Measurements from ENCODE around the gene RAMP3.

The RAMP3 gene

DNA sequence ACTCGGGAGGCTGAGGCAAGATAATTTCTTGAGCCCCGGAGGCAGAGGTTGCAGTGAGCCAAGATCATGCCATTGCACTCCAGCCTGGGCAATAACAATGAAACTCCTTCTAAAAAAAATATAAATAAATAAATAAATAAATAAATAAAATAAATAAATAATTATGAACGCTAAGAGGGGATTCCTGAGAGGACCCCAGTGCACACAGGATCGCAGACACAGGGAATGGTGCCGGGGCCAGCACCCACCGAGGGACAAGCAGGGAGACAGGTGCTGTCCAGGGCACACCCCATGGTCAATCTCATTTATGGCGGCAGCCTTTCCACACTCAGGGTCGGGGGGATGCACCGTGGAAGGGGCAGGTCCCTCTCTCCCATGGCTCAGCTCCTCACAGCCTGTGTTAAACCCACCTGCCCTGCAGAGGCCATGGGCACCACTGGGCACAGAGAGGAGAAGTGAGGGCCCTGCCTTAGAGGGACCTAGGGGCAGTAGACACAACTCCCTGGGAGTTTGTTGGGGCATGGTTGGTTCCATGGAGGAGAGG is 2.2 kb upstream of the RAMP3 start:
- Histone ChIP-seq H3K4me1 (ENCODE audit: insufficient read depth, poor library complexity, severe bottlenecking) (no peaks in the 10 kb centered on the region), H3K27me3 (ENCODE audit: insufficient read depth, poor library complexity, severe bottlenecking) (peaks cover 23% of the 10 kb centered on the region), H3K27ac (ENCODE audit: poor library complexity, severe bottlenecking) (no peak overlapping the region), H3K4me3 (ENCODE audit: severe bottlenecking) (no peak overlapping the region), H3K36me3 (ENCODE audit: low read depth) (no peaks in the 10 kb centered on the region), H3K9me3 (ENCODE audit: severe bottlenecking) (no peaks in the 10 kb centered on the region)
- DNase-seq (ENCODE audit: low spot score) (no peak), ATAC-seq (ENCODE audit: low read depth) (peak; percentile 15; the same call in 1 of the 3 replicates)
- no peak for TF ChIP-seq CTCF (IDR thresholded peaks at IDR 0.05; ENCODE audit: poor library complexity, severe bottlenecking)

GRCh38 chr7:45155941-45156340 is 1.6 kb upstream of the RAMP3 start:
- Histone ChIP-seq H3K4me3 (ENCODE audit: severe bottlenecking) (no peak overlapping the region), H3K9me3 (ENCODE audit: severe bottlenecking) (no peaks in the 10 kb centered on the region), H3K4me1 (ENCODE audit: insufficient read depth, poor library complexity, severe bottlenecking) (no peaks in the 10 kb centered on the region), H3K36me3 (ENCODE audit: low read depth) (no peaks in the 10 kb centered on the region), H3K27me3 (ENCODE audit: insufficient read depth, poor library complexity, severe bottlenecking) (peaks cover 23% of the 10 kb centered on the region), H3K27ac (ENCODE audit: poor library complexity, severe bottlenecking) (no peak overlapping the region)
- no peak for TF ChIP-seq CTCF (IDR thresholded peaks at IDR 0.05; ENCODE audit: poor library complexity, severe bottlenecking)
- no peak for ATAC-seq (ENCODE audit: low read depth)
- peak; percentile 34 for DNase-seq (ENCODE audit: low spot score)

DNA sequence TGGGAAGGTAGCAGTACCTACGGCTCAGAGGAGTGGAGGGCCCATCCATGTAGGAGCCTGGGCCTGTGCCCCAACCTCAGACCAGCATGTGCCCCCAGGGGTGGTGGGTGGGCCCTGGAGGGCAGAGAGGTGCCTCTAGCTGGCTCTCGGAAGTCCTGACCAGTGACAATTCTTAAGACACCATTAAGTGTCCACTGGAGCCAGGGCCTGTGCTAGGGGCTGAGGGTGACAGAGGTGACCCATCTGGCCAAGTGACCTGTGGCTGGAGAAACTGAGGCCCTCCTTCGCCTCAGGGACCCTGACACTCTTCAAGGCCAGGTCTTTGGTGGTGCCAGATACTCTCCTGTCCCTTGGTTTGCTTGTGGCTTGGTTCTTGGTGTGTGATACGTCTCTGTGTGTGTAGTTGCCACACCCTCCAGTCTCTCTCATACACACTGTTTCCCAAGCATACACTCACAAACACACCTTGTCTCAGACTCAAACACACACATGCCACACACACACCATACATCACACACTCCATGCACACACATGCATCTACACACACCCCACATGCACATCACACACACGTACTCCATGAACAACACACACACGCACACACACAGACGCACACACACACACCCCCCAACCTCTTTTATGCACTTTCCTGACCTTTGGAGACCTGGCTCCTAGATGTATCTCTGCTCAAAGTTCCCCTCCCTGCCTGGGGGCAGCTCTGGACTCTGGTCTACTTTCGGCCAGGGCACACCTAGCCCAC is 897 bp upstream of the RAMP3 start:
- Histone ChIP-seq H3K9me3 (ENCODE audit: severe bottlenecking) (no peaks in the 10 kb centered on the region), H3K27ac (ENCODE audit: poor library complexity, severe bottlenecking) (no peak overlapping the region), H3K27me3 (ENCODE audit: insufficient read depth, poor library complexity, severe bottlenecking) (peaks cover 23% of the 10 kb centered on the region), H3K36me3 (ENCODE audit: low read depth) (no peaks in the 10 kb centered on the region), H3K4me1 (ENCODE audit: insufficient read depth, poor library complexity, severe bottlenecking) (no peaks in the 10 kb centered on the region), H3K4me3 (ENCODE audit: severe bottlenecking) (no peak overlapping the region)
- ATAC-seq (ENCODE audit: low read depth) (no peak), DNase-seq (ENCODE audit: low spot score) (peak; percentile 36)
- TF ChIP-seq CTCF (IDR thresholded peaks at IDR 0.05; ENCODE audit: poor library complexity, severe bottlenecking) = no peak

DNA sequence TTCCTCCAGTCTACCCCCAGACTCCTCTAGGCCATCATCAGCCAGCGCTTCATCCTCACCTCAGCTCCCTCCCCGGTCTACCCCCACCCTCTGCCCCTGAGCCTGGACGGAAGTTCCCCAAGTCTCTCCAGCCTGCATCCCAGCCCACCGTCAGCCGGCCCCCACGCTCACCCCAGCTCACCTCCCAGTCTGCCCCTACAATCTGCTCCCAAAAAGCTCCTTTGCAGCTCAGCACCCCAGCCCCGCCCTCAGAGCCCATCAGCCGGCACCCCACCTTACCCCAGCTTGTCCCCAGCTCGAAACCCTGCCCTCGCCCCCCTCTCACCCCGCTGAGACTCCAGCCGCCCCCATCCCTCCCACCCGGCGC is 322 bp upstream of the RAMP3 start:
- H3K27ac ChIP-seq (ENCODE audit: poor library complexity, severe bottlenecking) = no peak overlapping the region
- no peaks in the 10 kb centered on the region for H3K9me3 ChIP-seq (ENCODE audit: severe bottlenecking)
- no peaks in the 10 kb centered on the region for H3K4me1 ChIP-seq (ENCODE audit: insufficient read depth, poor library complexity, severe bottlenecking)
- no peaks in the 10 kb centered on the region for H3K36me3 ChIP-seq (ENCODE audit: low read depth)
- no peak for TF ChIP-seq CTCF (IDR thresholded peaks at IDR 0.05; ENCODE audit: poor library complexity, severe bottlenecking)
- H3K4me3 ChIP-seq (ENCODE audit: severe bottlenecking) = no peak overlapping the region
- H3K27me3 ChIP-seq (ENCODE audit: insufficient read depth, poor library complexity, severe bottlenecking) = peaks cover 23% of the 10 kb centered on the region
- DNase-seq (ENCODE audit: low spot score) (no peak), ATAC-seq (ENCODE audit: low read depth) (no peak)

DNA sequence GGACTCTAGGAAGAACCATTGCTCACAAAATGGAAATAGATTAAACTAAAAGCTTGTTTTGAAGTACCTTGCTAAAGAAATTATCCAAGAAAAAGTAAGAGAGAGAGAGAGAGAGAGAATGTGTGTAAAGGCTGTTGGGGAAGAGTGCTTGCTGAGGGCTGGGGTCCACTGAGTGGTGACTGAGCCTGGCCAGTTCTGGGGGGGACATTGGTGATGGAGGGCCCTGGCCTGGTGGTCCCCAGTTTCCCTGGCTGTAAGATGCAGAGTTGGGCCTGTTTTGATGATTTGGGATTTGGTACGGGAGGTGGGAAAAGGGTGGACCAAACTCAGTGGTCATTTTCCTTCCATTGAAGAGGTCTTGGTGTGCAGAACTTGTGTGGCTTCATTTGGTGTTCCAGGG is 880 bp downstream of the RAMP3 start:
- Histone ChIP-seq H3K4me3 (ENCODE audit: severe bottlenecking) (no peak overlapping the region), H3K9me3 (ENCODE audit: severe bottlenecking) (no peaks in the 10 kb centered on the region), H3K4me1 (ENCODE audit: insufficient read depth, poor library complexity, severe bottlenecking) (no peaks in the 10 kb centered on the region), H3K27ac (ENCODE audit: poor library complexity, severe bottlenecking) (no peak overlapping the region), H3K36me3 (ENCODE audit: low read depth) (no peaks in the 10 kb centered on the region), H3K27me3 (ENCODE audit: insufficient read depth, poor library complexity, severe bottlenecking) (peaks cover 23% of the 10 kb centered on the region)
- peak; percentile 4 for DNase-seq (ENCODE audit: low spot score)
- TF ChIP-seq CTCF (IDR thresholded peaks at IDR 0.05; ENCODE audit: poor library complexity, severe bottlenecking) = no peak
- no peak for ATAC-seq (ENCODE audit: low read depth)

All from RWPE2 (cell line).